PC-3 (cell line): ENCODE data around the gene ST3GAL3.

ENCODE experiments used
- CTCF ChIP-seq: fragments of 300-600 bp; sonication (generic); conservative IDR thresholded peaks from 2 replicates; pipeline ENCODE4 v1.5.1; 2017; ENCODE audit warnings: antibody characterized with exemption, low read depth, mild to moderate bottlenecking, low read length
- EZH2 ChIP-seq: fragments of 300-600 bp; sonication (generic); IDR thresholded peaks from one replicate; pipeline ENCODE4 v1.6.1; 2017; ENCODE audit warnings: antibody characterized with exemption, mild to moderate bottlenecking, low read length; ENCODE audit not compliant: unreplicated experiment
- EZH2phosphoT487 ChIP-seq: fragments of 300-600 bp; sonication (generic); IDR thresholded peaks from 2 replicates; pipeline ENCODE4 v1.6.1; 2018; ENCODE audit warnings: mild to moderate bottlenecking, antibody characterized with exemption, low read length, borderline replicate concordance

GRCh38 chr1:43878440-43878839 lies 171.1 kb downstream of the ST3GAL3 start:
- TF ChIP-seq CTCF (no peak), EZH2phosphoT487 (no peak), EZH2 (no peak)
